Transverse colon (tissue), 4 donors: ENCODE results near the gene IP6K1. TPM values are rescaled to one million over a fixed set of nuclear protein-coding genes. Genes with fewer than 3 reads are reported as not detected.

Source experiments
- DNase-seq: peaks from one replicate; pipeline ENCODE4 v3.0.0-alpha.2; 2019
- H3K27ac ChIP-seq, 4 donors: fragments of 200-600 bp; sonication (generic); 2 replicates each; pipeline ENCODE4 v1.5.1; 2016 to 2018; ENCODE audit warnings: inconsistent platforms in 4 of 4
- H3K27me3 ChIP-seq: fragments of 200-600 bp; sonication (generic); 2 replicates; pipeline ENCODE4 v1.5.1; 2017; ENCODE audit warnings: inconsistent platforms
- H3K36me3 ChIP-seq, 4 donors: fragments of 200-600 bp; sonication (generic); 2 replicates each; pipeline ENCODE4 v1.5.1; 2017 to 2019; ENCODE audit warnings: inconsistent platforms in 4 of 4
- H3K4me1 ChIP-seq, 4 donors: fragments of 200-600 bp; sonication (generic); 2 replicates each; pipeline ENCODE4 v1.5.1; 2017 to 2020; ENCODE audit warnings: inconsistent platforms in 4 of 4
- H3K4me3 ChIP-seq, 4 donors: fragments of 200-600 bp; sonication (generic); 1 replicate in 1 of 4; 2 replicates in 3 of 4; pipeline versions ENCODE4 v1.5.1 to v1.6.1; 2017 to 2019; ENCODE audit warnings: inconsistent platforms in 4 of 4
- H3K9me3 ChIP-seq, 2 donors: fragments of 200-600 bp; sonication (generic); 2 replicates each; pipeline ENCODE4 v1.5.1; 2017 to 2019; ENCODE audit warnings: inconsistent platforms in 2 of 2
- CTCF ChIP-seq, 5 experiments: fragments of 200-600 bp in 3 of 5; fragments of 450-650 bp in 2 of 5; sonication (generic) in 3 of 5; IDR thresholded peaks; 1 replicate in 2 of 5; 2 replicates in 3 of 5; pipeline ENCODE4 v1.5.1; 2016 to 2017; ENCODE audit warnings: antibody characterized with exemption in 5 of 5, inconsistent platforms in 3 of 5, mild to moderate bottlenecking in 2 of 5, moderate library complexity in 1 of 5
- EP300 ChIP-seq: sonication (generic); formaldehyde crosslinking; IDR thresholded peaks from one replicate; pipeline ENCODE4 v1.6.1; 2017; ENCODE audit warnings: antibody characterized with exemption, low read depth
- POLR2A ChIP-seq: fragments of 450-650 bp; IDR thresholded peaks from one replicate; pipeline ENCODE4 v1.6.1; 2016; ENCODE audit warnings: antibody characterized with exemption, mild to moderate bottlenecking, moderate library complexity
- POLR2AphosphoS5 ChIP-seq, 3 donors: sonication (generic); formaldehyde crosslinking; IDR thresholded peaks; one replicate each; pipeline ENCODE4 v1.6.1; 2016; ENCODE audit warnings: antibody characterized with exemption in 3 of 3
- WGBS, 2 donors: methylation state at CpG; one replicate each; pipeline ENCODE4 v1.1.5; 2018; ENCODE audit warnings: low coverage in 1 of 2; 5-methylcytosine and 5-hydroxymethylcytosine counted together
- in situ Hi-C, 4 donors: fragments of 200-750 bp; cut with MboI; loops; one replicate each; pipeline versions ENCODE4 v1.15.0 to v1.15.1; 2017; ENCODE audit warnings: low sequenced_read_pairs in 3 of 4, low pct_ligation_motif_present in 1 of 4, low pct_unique_long_range_greater_than_20kb in 1 of 4
- intact Hi-C: fragments of 100-400 bp; cut with DNase I; formaldehyde crosslinking; loops from one replicate; pipeline ENCODE4 v1.15.1; 2023; ENCODE audit warnings: low total_unique reads
- small RNA-seq, 4 donors: library from RNA; depleted of rRNA; stranded (forward); fragments of <200 nt; gene quantifications; one replicate each; pipeline ENCODE3, GENCODE V24; 2016
- total RNA-seq, 4 donors: library from RNA; depleted of rRNA; stranded (reverse); fragments of >200 nt; gene quantifications; one replicate each; pipeline ENCODE4 v1.1.0, GENCODE V29; 2016

Gene IP6K1
- total RNA-seq, 4 donors from 2014 or later: 20.5 to 40.7 (median 39.7) TPM

DNA sequence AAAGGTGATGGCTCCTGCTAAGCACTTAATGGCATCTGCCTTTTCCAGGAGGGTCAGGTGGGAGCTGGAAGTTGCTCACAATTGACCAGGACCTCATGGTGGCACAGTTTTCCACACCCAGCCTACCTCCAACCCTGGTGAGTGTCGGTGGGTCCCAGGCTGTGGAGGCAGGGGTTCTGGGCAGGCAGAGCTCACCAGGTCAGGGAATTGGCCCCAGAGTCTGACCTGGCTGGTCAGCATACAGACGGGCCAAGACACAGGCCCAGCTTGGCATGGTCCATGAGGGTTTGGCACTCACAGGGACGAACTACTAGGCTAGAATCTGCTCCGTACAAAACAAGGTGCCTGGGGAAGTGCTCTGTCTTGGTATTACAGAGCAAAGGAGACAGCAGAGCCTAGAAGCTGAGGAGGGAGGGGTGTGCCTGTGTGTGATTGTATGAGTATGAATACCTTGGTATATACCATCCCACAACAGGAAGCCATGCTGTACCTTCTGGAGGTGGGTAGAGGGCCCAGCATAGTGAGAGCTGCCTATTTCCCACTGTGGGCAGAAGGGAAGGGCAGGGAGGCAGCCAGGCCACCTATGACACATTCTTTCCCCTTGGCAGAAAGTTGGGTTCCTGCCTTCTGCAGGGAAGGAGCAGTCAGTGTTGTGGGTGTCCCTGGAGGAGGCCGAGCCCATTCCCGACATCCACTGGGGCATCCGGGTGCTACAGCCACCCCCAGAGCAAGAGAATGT, 105.7 kb downstream of the IP6K1 start:
- intact Hi-C loops (no loop called here), in situ Hi-C loops (no loop called here)
- Histone ChIP-seq H3K9me3 (no peaks in the 10 kb centered on the region), H3K4me1 (peaks cover 0 to under 1% (median 0%) of the 10 kb centered on the region in 4 donors), H3K27me3 (no peaks in the 10 kb centered on the region), H3K27ac (no peak overlapping the region), H3K36me3 (peaks cover 0 to 67% (median 11%) of the 10 kb centered on the region in 4 donors), H3K4me3 (no peak overlapping the region)
- TF ChIP-seq CTCF (IDR thresholded peaks at IDR 0.05) (no peak), POLR2A (no peak), EP300 (no peak), POLR2AphosphoS5 (IDR thresholded peaks at IDR 0.05) (no peak)
- no peak for DNase-seq
- WGBS, 2 donors: 89 to 90% methylated on average over 2 to 5 of the region's 7 CpGs

- DNase-seq: no peak
- Histone ChIP-seq H3K27me3 (no peaks in the 10 kb centered on the region), H3K4me1 (peaks cover 9 to 16% (median 12%) of the 10 kb centered on the region in 4 donors), H3K27ac (no peak overlapping the region), H3K4me3 (no peak overlapping the region), H3K36me3 (peaks cover 0 to 40% (median 4%) of the 10 kb centered on the region in 4 donors), H3K9me3 (no peaks in the 10 kb centered on the region)
- 91% methylated on average over 10 of the region's 11 CpGs; no CpG with 5 or more reads in 1 of the 2 donors for WGBS, 2 donors
- intact Hi-C loops (no loop called here), in situ Hi-C loops (loop anchor here in 2 of 4 donors (10.0 kb wide), 2 partner anchors 131 to 141 kb away; no protein-coding TSS in a partner anchor)
- TF ChIP-seq EP300: no peak
- no peak for TF ChIP-seq POLR2A
- no peak for TF ChIP-seq CTCF (IDR thresholded peaks at IDR 0.05)
- no peak for TF ChIP-seq POLR2AphosphoS5 (IDR thresholded peaks at IDR 0.05)
These were observed 110.4 kb downstream of the IP6K1 start for GRCh38 chr3:49675912-49676311.

DNA sequence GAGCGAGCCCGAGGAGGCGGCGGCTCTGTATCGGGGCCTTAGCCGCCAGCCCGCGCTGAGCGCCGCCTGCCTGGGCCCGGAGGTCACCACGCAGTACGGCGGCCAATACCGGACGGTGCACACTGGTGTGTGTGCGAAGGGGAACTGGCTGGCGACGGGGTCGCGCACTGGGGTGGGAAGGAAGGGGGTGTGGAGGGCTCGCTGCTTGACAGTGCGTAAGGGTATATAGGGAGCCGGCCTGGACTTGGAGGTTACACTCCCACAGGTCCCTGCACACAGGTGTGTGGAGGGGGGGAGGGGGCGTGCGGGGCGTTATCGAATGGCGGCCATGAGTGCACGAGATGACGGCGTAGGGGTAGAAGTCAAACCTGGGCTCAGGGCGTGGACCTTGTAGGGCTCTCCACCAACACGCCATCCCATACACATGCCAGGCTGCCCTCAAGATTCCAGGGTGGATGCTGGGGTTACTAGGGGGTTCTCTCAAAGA, 111.8 kb downstream of the IP6K1 start:
- Histone ChIP-seq H3K27ac (peak overlapping the region; percentile 91 to 96 (median 92)), H3K36me3 (peaks cover 0 to 26% (median 3%) of the 10 kb centered on the region in 4 donors), H3K27me3 (no peaks in the 10 kb centered on the region), H3K9me3 (no peaks in the 10 kb centered on the region), H3K4me1 (peaks cover 9 to 16% (median 12%) of the 10 kb centered on the region in 4 donors), H3K4me3 (peak overlapping the region; percentile 60 to 90 (median 88))
- intact Hi-C loops: loop anchor here (5.0 kb wide), 1 partner anchor 132 kb away; no protein-coding TSS in a partner anchor
- in situ Hi-C loops: loop anchor here in 3 of 4 donors (5.0 to 10.0 kb wide), 3 partner anchors 130 to 140 kb away; no protein-coding TSS in a partner anchor
- TF ChIP-seq EP300 (no peak), POLR2A (no peak), POLR2AphosphoS5 (IDR thresholded peaks at IDR 0.05) (no peak), CTCF (IDR thresholded peaks at IDR 0.05) (no peak)
- WGBS, 2 donors: 3% methylated on average over 32 of the region's 34 CpGs; no CpG with 5 or more reads in 1 of the 2 donors
- DNase-seq: peak; percentile 38

Small RNA genes within 50 kb of the gene (small RNA-seq; reads per million reads assigned to genes)
- gene AMIGO3: 0 reads per million in 4 donors
- gene COX6CP14: 0 reads per million in 4 donors

Other genes starting within 250 kb of the IP6K1 start
- gene BSN, start 232.1 kb downstream of the IP6K1 start, total RNA-seq: under 1 TPM in 3 of 4 donors, not detected in 1; under 0.01 to 0.32 (median 0.27) TPM
- gene APEH, start 112.2 kb downstream of the IP6K1 start, total RNA-seq: 100 to 1,000 TPM in 3 of 4 donors, 10 to 100 TPM in 1; 53.9 to 151 (median 116) TPM
- 100 to 1,000 TPM in 1 of 4 donors, 10 to 100 TPM in 3; 12.2 to 116 (median 15.1) TPM for gene MST1, start 97.1 kb downstream of the IP6K1 start, total RNA-seq
- 10 to 100 TPM; 34.6 to 99.5 (median 52.1) TPM for gene RNF123, start 97.0 kb downstream of the IP6K1 start, total RNA-seq
- gene AMIGO3, start 66.9 kb downstream of the IP6K1 start, total RNA-seq: under 1 TPM in 2 of 4 donors, not detected in 2; 0.68 to 0.79 TPM
- gene GMPPB, start 62.6 kb downstream of the IP6K1 start, total RNA-seq: 10 to 100 TPM; 37.2 to 53.9 (median 44.2) TPM
- not detected for gene CDHR4, start 13.3 kb upstream of the IP6K1 start, total RNA-seq
- gene INKA1, start 16.7 kb upstream of the IP6K1 start, total RNA-seq: 1 to 10 TPM in 2 of 4 donors, not detected in 2; 1.4 to 1.5 TPM
- 100 to 1,000 TPM in 1 of 4 donors, 10 to 100 TPM in 3; 77.5 to 112 (median 94.0) TPM for gene UBA7, start 27.4 kb upstream of the IP6K1 start, total RNA-seq
- gene TRAIP, start 70.0 kb upstream of the IP6K1 start, total RNA-seq: 1 to 10 TPM; 1.2 to 1.7 (median 1.6) TPM
- gene CAMKV, start 83.4 kb upstream of the IP6K1 start, total RNA-seq: under 1 TPM in 1 of 4 donors, not detected in 3; 0.14 TPM
- 100 to 1,000 TPM in 3 of 4 donors, 10 to 100 TPM in 1; 92.8 to 323 (median 138) TPM for gene MST1R, start 117.3 kb upstream of the IP6K1 start, total RNA-seq
- gene MON1A, start 143.3 kb upstream of the IP6K1 start, total RNA-seq: 10 to 100 TPM in 1 of 4 donors, 1 to 10 TPM in 2, under 1 TPM in 1; 0.80 to 10.5 (median 8.7) TPM
- gene RBM6, start 153.6 kb upstream of the IP6K1 start, total RNA-seq: 100 to 1,000 TPM in 3 of 4 donors, 10 to 100 TPM in 1; 89.7 to 256 (median 152) TPM